PC-9 (cell line): Measurements from ENCODE around the gene USP17L21.
"Not testable (repeated sequence)": the region's sequence is repeated elsewhere in the genome, so short reads cannot be mapped to it uniquely, and the experiment has no call there.

Experiments used
- CTCF ChIP-seq: fragments of 200-600 bp; sonication (generic); conservative IDR thresholded peaks from 2 replicates; pipeline ENCODE4 v1.6.1; 2017; ENCODE audit warnings: mixed run types, antibody characterized with exemption, mild to moderate bottlenecking, moderate library complexity
- EZH2 ChIP-seq: fragments of 200-600 bp; sonication (generic); IDR thresholded peaks from 2 replicates; pipeline ENCODE4 v1.8.0; 2017; ENCODE audit warnings: antibody characterized with exemption, low read depth

- TF ChIP-seq CTCF, EZH2: not testable (repeated sequence)
Measured at GRCh38 chr4:9215105-9215504, 47.6 kb upstream of the USP17L21 start, which contains the start of gene USP17L11.
